Spleen (tissue), 7 donors: ENCODE data around the gene COL17A1.

Source experiments
- CTCF ChIP-seq, 11 experiments: fragments of 200-600 bp in 7 of 11; fragments of 450-650 bp in 4 of 11; sonication (generic) in 4 of 11; IDR thresholded peaks in 8 of 11; conservative IDR thresholded peaks in 3 of 11; 1 replicate in 7 of 11; 2 replicates in 4 of 11; pipeline versions ENCODE4 v1.4.0 to v1.8.0; 2016 to 2021; ENCODE audit warnings: antibody characterized with exemption in 11 of 11, inconsistent platforms in 4 of 11, mild to moderate bottlenecking in 1 of 11
- POLR2AphosphoS5 ChIP-seq, 3 donors: sonication (generic); formaldehyde crosslinking; IDR thresholded peaks; one replicate each; pipeline ENCODE4 v1.5.1; 2017; ENCODE audit warnings: antibody characterized with exemption in 3 of 3
- donor health status: DM: no; HTN: no; CAD: no; lungs with moderate emphysema.
- donor health status: DM: no; HTN: no; CAD: no.
- donor health status: DM: no; HTN: no; CAD: no.

GRCh38 chr10:104077247-104077646, 8.4 kb downstream of the COL17A1 start:
- TF ChIP-seq POLR2AphosphoS5 (IDR thresholded peaks at IDR 0.05) (no peak), CTCF (IDR thresholded peaks at IDR 0.05 in 8 of 11, conservative IDR thresholded peaks at IDR 0.05 in 3 of 11) (no peak)
